Measurements from ENCODE around the gene LAMB2.
A peak's percentile ranks its signal among the peaks of the same experiment; 100 is the strongest.

LAMB2 gene

DNA sequence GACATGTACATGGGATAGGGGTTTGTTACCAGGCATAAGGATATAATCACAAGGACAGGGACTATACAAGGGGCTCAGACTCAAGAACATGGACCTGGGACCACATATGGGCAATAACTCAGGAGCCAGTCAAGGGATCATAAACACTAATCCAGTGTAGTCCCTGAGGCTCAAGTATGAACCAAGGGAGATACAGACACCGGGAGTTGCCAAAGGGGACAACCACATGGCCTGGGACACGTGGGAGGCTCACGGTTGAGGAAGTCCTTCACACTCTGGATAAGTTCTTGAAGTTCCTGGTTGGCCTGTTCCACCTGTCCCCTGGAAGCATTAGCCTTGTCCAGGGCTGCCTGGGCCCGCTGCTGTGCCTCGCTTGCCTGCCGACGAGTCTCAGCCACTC lies 10.4 kb downstream of the LAMB2 start:
- H3K4me3 ChIP-seq (ENCODE audit: low read depth in 1 of 5, low read length in 5 of 5): no peak overlapping the region
- peaks cover 0 to 79% (median 71%) of the 10 kb centered on the region in 5 donors for H3K36me3 ChIP-seq (ENCODE audit: control insufficient read depth in 5 of 5, insufficient read depth in 5 of 5, low read length in 5 of 5)
- H3K4me1 ChIP-seq (ENCODE audit: control insufficient read depth in 5 of 5, insufficient read depth in 5 of 5, low read length in 5 of 5): peaks cover 12 to 27% (median 26%) of the 10 kb centered on the region in 5 donors
- no peak overlapping the region for H3K9ac ChIP-seq (ENCODE audit: low read length in 5 of 5)
- no peaks in the 10 kb centered on the region for H3K9me3 ChIP-seq (ENCODE audit: control insufficient read depth in 5 of 5, low read length in 5 of 5)
- no peaks in the 10 kb centered on the region for H3K27me3 ChIP-seq (ENCODE audit: control insufficient read depth in 5 of 5, insufficient read depth in 4 of 5, low read length in 5 of 5)
- no peak overlapping the region for H3K27ac ChIP-seq (ENCODE audit: low read depth, low read length)

DNA sequence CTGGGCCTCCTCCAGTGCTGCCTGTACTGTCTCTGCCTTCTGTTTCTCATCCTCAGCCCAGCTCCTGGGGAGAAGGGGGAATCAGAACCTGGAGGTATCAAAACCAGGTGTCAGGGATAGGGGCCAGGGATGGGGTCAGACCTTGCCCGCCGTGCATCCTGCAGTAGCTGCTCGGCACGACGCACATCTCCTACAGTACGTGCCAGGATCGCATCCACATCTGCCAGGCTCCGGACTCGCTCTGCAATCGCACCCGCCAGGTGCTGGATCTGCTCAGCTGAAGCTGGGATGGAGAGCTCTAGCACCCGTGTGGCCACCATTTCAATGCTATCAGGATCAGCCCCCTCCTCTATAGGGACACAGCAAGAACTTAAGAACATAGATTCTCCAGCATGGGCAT lies 10.8 kb downstream of the LAMB2 start:
- Histone ChIP-seq H3K4me3 (ENCODE audit: low read depth in 1 of 5, low read length in 5 of 5) (no peak overlapping the region), H3K4me1 (ENCODE audit: control insufficient read depth in 5 of 5, insufficient read depth in 5 of 5, low read length in 5 of 5) (peaks cover 12 to 31% (median 26%) of the 10 kb centered on the region in 5 donors), H3K9me3 (ENCODE audit: control insufficient read depth in 5 of 5, low read length in 5 of 5) (no peaks in the 10 kb centered on the region), H3K27me3 (ENCODE audit: control insufficient read depth in 5 of 5, insufficient read depth in 4 of 5, low read length in 5 of 5) (no peaks in the 10 kb centered on the region), H3K36me3 (ENCODE audit: control insufficient read depth in 5 of 5, insufficient read depth in 5 of 5, low read length in 5 of 5) (peaks cover 0 to 79% (median 72%) of the 10 kb centered on the region in 5 donors), H3K9ac (ENCODE audit: low read length in 5 of 5) (no peak overlapping the region), H3K27ac (ENCODE audit: low read depth, low read length) (no peak overlapping the region)

DNA sequence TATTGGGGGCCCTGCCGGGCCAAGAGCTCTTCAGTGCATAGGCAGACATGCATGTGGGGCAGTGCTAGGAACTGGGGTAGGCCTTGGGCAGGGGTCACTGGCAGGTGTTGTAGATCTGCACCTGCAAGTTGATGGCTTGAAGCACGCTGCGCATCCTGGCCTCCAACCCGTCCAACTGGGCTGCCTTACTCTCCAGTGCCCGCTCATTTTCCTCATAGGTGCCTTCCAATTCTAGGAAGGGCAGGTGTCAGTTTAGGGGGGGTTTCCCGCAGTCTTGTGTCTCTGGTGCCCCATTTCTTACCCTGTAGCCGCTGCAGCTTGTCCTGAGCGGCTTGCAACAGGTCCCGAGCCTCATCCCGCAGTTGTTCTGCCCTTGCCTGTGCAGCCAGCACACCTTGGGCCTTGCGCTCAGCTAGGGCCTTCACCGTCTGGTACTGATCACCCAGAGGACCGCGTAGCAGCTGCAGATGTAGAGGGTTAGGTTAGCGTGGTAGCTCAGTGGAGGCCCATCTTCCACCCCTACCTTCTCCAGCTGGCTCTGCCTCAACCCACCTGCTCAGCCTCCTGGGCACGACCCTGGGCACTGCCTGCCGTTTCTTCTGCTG lies 11.6 kb downstream of the LAMB2 start:
- H3K27me3 ChIP-seq (ENCODE audit: control insufficient read depth in 5 of 5, insufficient read depth in 4 of 5, low read length in 5 of 5): no peaks in the 10 kb centered on the region
- peak overlapping the region; percentile 94 for H3K27ac ChIP-seq (ENCODE audit: low read depth, low read length)
- no peaks in the 10 kb centered on the region for H3K9me3 ChIP-seq (ENCODE audit: control insufficient read depth in 5 of 5, low read length in 5 of 5)
- peak overlapping the region; percentile 56 to 95 (median 93) for H3K4me3 ChIP-seq (ENCODE audit: low read depth in 1 of 5, low read length in 5 of 5)
- H3K9ac ChIP-seq (ENCODE audit: low read length in 5 of 5): peak overlapping the region in 3 of 5 donors; percentile 23 to 60 (median 43)
- H3K36me3 ChIP-seq (ENCODE audit: control insufficient read depth in 5 of 5, insufficient read depth in 5 of 5, low read length in 5 of 5): peaks cover 0 to 81% (median 72%) of the 10 kb centered on the region in 5 donors
- peaks cover 12 to 35% (median 26%) of the 10 kb centered on the region in 5 donors for H3K4me1 ChIP-seq (ENCODE audit: control insufficient read depth in 5 of 5, insufficient read depth in 5 of 5, low read length in 5 of 5)

DNA sequence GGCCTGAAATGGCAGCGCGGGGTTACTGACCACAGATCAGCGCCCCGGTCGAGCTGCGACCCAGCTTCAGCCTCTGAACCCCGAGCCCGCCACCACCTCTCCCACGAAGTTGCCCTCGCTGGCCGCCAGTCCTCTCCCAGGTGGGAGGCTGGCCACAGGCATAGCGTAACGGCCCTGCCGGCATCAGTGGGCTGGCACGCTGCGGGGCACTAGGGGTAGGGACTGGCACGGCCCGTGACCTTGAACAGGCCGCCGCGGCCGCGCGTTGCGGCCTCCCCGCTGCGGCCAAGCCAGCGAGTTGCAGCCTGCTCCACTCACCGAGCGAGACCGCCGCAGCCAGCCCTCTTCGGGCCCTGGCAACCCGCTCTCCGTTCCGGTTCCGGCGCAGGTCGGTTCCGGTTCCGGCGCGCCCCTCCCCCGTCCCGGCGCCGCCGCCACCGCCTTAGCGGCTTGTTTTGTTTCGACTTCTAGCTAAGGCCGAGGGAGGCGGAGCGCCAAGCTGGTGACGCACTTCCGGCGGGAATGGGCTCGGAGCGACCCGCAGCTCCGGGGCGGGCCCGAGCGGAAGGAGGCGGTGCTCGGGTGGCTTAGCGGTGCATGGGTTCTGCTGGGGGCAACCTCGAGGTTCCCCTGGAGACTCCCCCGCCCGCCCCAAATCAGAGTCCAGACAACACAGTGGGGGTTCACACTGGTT lies 12.3 kb downstream of the LAMB2 start, which contains the start of gene USP19:
TSS of gene USP19 (minus strand) at position 386 of the 694 bp plus-strand sequence. CDS start 1,678 bp downstream, outside the sequence.
- Histone ChIP-seq H3K4me3 (ENCODE audit: low read depth in 1 of 5, low read length in 5 of 5) (peak within 1 kb of the TSS; percentile 80 to 95 (median 93)), H3K27me3 (ENCODE audit: control insufficient read depth in 5 of 5, insufficient read depth in 4 of 5, low read length in 5 of 5) (no peaks in the 10 kb centered on the region), H3K27ac (ENCODE audit: low read depth, low read length) (peak within 1 kb of the TSS; percentile 94), H3K9ac (ENCODE audit: low read length in 5 of 5) (peak within 1 kb of the TSS; percentile 96 to 100 (median 98)), H3K9me3 (ENCODE audit: control insufficient read depth in 5 of 5, low read length in 5 of 5) (no peaks in the 10 kb centered on the region), H3K4me1 (ENCODE audit: control insufficient read depth in 5 of 5, insufficient read depth in 5 of 5, low read length in 5 of 5) (peaks cover 12 to 35% (median 26%) of the 10 kb centered on the region in 5 donors), H3K36me3 (ENCODE audit: control insufficient read depth in 5 of 5, insufficient read depth in 5 of 5, low read length in 5 of 5) (peaks cover 0 to 81% (median 72%) of the 10 kb centered on the region in 5 donors)

DNA sequence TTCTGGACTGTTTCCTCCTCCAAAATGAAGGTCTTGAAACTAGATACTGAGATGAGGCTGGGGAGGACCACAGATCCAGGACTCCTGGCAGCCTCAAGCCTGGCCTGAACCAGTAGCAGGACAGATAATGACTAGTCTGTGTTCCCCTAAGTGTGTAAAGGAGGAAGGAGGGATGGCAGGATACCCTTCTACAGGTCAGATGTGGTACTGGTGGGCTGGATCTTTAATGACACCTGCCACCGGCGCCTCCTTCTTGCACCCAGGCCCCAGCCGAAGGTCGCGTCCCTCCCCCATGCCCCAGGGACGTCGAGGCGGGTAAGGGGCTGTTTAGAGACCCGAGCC lies 12.8 kb downstream of the LAMB2 start:
- Histone ChIP-seq H3K9me3 (ENCODE audit: control insufficient read depth in 5 of 5, low read length in 5 of 5) (no peaks in the 10 kb centered on the region), H3K27ac (ENCODE audit: low read depth, low read length) (peak overlapping the region; percentile 94), H3K9ac (ENCODE audit: low read length in 5 of 5) (peak overlapping the region; percentile 96 to 100 (median 98)), H3K4me1 (ENCODE audit: control insufficient read depth in 5 of 5, insufficient read depth in 5 of 5, low read length in 5 of 5) (peaks cover 12 to 35% (median 26%) of the 10 kb centered on the region in 5 donors), H3K4me3 (ENCODE audit: low read depth in 1 of 5, low read length in 5 of 5) (peak overlapping the region; percentile 80 to 95 (median 93)), H3K27me3 (ENCODE audit: control insufficient read depth in 5 of 5, insufficient read depth in 4 of 5, low read length in 5 of 5) (no peaks in the 10 kb centered on the region), H3K36me3 (ENCODE audit: control insufficient read depth in 5 of 5, insufficient read depth in 5 of 5, low read length in 5 of 5) (peaks cover 0 to 81% (median 73%) of the 10 kb centered on the region in 5 donors)

DNA sequence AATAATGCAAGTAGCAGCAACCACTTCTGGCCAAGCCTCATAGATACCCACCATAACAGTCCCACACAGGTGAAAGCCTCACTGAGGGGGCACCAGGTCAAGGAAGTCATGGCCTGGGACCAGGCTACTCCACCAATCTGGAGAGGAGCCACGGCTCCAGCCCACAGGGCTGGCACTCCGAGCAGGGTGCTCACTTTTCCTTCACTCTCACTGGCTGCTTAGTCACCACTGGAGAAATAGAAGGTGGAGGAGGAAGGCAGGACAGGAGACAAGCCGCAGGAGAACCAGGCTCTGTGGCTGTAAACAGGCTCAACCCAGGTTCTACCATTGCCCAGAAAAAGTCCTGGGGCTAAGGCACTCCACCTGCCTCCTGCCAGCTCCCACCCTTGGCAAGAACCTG lies 13.4 kb downstream of the LAMB2 start:
- H3K36me3 ChIP-seq (ENCODE audit: control insufficient read depth in 5 of 5, insufficient read depth in 5 of 5, low read length in 5 of 5): peaks cover 0 to 81% (median 73%) of the 10 kb centered on the region in 5 donors
- no peaks in the 10 kb centered on the region for H3K9me3 ChIP-seq (ENCODE audit: control insufficient read depth in 5 of 5, low read length in 5 of 5)
- H3K4me1 ChIP-seq (ENCODE audit: control insufficient read depth in 5 of 5, insufficient read depth in 5 of 5, low read length in 5 of 5): peaks cover 12 to 35% (median 26%) of the 10 kb centered on the region in 5 donors
- peak overlapping the region; percentile 96 to 100 (median 98) for H3K9ac ChIP-seq (ENCODE audit: low read length in 5 of 5)
- peak overlapping the region; percentile 94 for H3K27ac ChIP-seq (ENCODE audit: low read depth, low read length)
- peak overlapping the region; percentile 80 to 95 (median 93) for H3K4me3 ChIP-seq (ENCODE audit: low read depth in 1 of 5, low read length in 5 of 5)
- H3K27me3 ChIP-seq (ENCODE audit: control insufficient read depth in 5 of 5, insufficient read depth in 4 of 5, low read length in 5 of 5): no peaks in the 10 kb centered on the region

DNA sequence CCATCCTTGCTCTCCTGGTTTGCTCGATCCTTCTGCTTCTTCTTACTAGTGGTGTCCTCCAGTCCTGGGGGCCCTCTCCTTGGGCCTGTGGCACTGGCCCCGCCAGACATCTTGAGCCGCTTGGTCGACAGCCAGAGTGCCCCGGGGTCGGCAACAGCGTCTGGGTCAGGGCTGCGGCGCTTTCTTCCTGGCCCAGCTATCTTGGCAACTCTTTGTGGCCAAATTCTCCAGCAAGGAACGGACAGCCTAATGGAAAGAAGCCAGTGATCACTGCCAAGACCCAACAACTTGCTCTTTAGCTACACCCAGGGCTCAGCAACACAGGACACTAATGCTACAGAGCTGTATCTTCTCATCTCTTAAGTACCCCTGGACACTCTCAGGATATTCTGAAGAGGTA lies 13.8 kb downstream of the LAMB2 start:
- H3K9ac ChIP-seq (ENCODE audit: low read length in 5 of 5): peak overlapping the region; percentile 96 to 100 (median 98)
- H3K27me3 ChIP-seq (ENCODE audit: control insufficient read depth in 5 of 5, insufficient read depth in 4 of 5, low read length in 5 of 5): no peaks in the 10 kb centered on the region
- no peaks in the 10 kb centered on the region for H3K9me3 ChIP-seq (ENCODE audit: control insufficient read depth in 5 of 5, low read length in 5 of 5)
- peak overlapping the region in 3 of 5 donors; percentile 2 to 93 (median 80) for H3K4me3 ChIP-seq (ENCODE audit: low read depth in 1 of 5, low read length in 5 of 5)
- peaks cover 0 to 81% (median 73%) of the 10 kb centered on the region in 5 donors for H3K36me3 ChIP-seq (ENCODE audit: control insufficient read depth in 5 of 5, insufficient read depth in 5 of 5, low read length in 5 of 5)
- peak overlapping the region; percentile 94 for H3K27ac ChIP-seq (ENCODE audit: low read depth, low read length)
- peaks cover 12 to 35% (median 26%) of the 10 kb centered on the region in 5 donors for H3K4me1 ChIP-seq (ENCODE audit: control insufficient read depth in 5 of 5, insufficient read depth in 5 of 5, low read length in 5 of 5)

DNA sequence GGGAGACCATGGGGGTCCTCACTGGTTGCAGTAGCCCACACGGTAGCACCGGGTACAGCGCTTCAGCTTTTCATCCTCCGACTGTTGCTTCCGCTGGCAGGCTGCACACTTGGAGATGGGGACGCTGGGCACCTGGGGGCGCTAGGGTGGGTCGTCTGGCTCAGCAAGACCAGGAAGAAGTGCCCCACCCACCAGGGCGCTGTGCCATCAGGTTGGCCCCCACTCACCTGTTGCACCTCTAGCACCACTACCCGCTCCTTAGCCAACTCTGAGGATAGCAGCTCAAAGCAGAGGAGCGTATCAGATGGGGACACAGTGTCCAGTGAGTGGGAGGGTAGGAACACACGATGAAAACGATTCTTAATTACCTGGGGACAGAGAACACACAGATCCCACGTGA lies 20.6 kb downstream of the LAMB2 start:
- H3K27ac ChIP-seq (ENCODE audit: low read depth, low read length): no peak overlapping the region
- H3K27me3 ChIP-seq (ENCODE audit: control insufficient read depth in 5 of 5, insufficient read depth in 4 of 5, low read length in 5 of 5): no peaks in the 10 kb centered on the region
- peaks cover 0 to 99% (median 96%) of the 10 kb centered on the region in 5 donors for H3K36me3 ChIP-seq (ENCODE audit: control insufficient read depth in 5 of 5, insufficient read depth in 5 of 5, low read length in 5 of 5)
- H3K4me1 ChIP-seq (ENCODE audit: control insufficient read depth in 5 of 5, insufficient read depth in 5 of 5, low read length in 5 of 5): peaks cover 0 to 6% (median 0%) of the 10 kb centered on the region in 5 donors
- no peak overlapping the region for H3K4me3 ChIP-seq (ENCODE audit: low read depth in 1 of 5, low read length in 5 of 5)
- no peaks in the 10 kb centered on the region for H3K9me3 ChIP-seq (ENCODE audit: control insufficient read depth in 5 of 5, low read length in 5 of 5)
- no peak overlapping the region for H3K9ac ChIP-seq (ENCODE audit: low read length in 5 of 5)

DNA sequence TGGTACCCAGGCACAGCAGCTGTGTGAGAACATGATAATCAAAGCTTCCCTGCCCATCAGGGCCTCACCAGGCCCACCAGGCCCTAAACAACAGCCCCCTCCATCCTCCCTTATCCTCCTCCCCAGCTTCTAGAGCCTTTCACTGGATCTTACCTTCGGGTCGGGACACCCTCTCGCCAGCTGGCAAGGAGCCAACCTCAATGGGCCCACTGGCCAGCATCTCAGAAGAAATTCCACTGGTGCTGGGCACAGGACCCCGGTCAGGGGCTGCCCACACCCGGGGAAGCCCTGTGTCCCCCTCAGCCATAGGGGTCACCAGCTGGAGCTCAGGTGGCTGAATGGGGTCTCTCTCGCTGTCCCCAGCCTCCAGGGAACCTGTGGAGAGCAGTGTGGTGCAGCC lies 21.5 kb downstream of the LAMB2 start:
- no peak overlapping the region for H3K27ac ChIP-seq (ENCODE audit: low read depth, low read length)
- no peak overlapping the region for H3K9ac ChIP-seq (ENCODE audit: low read length in 5 of 5)
- H3K4me3 ChIP-seq (ENCODE audit: low read depth in 1 of 5, low read length in 5 of 5): no peak overlapping the region
- H3K4me1 ChIP-seq (ENCODE audit: control insufficient read depth in 5 of 5, insufficient read depth in 5 of 5, low read length in 5 of 5): no peaks in the 10 kb centered on the region
- H3K36me3 ChIP-seq (ENCODE audit: control insufficient read depth in 5 of 5, insufficient read depth in 5 of 5, low read length in 5 of 5): peaks cover 0 to 97% (median 92%) of the 10 kb centered on the region in 5 donors
- H3K9me3 ChIP-seq (ENCODE audit: control insufficient read depth in 5 of 5, low read length in 5 of 5): no peaks in the 10 kb centered on the region
- no peaks in the 10 kb centered on the region for H3K27me3 ChIP-seq (ENCODE audit: control insufficient read depth in 5 of 5, insufficient read depth in 4 of 5, low read length in 5 of 5)

DNA sequence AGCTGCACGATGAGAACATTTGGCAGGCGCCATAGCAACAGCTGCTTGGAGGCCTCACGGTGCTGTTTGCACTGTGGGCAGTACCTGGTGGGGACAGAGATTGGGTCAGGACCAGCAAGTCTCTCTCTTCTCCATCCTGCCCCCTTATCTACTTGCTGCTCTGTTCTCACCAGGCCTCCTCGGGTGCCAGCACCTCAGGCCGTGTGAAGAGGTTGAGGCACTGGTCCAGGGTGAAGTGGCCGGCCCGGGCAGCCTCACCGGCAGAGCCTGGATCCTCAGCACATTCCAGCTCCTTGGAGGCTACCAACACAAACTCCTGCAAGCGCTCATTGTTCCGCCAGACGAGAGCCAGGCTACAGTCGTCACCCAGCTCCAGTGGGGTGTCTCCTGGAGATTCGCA lies 22.1 kb downstream of the LAMB2 start:
- Histone ChIP-seq H3K27ac (ENCODE audit: low read depth, low read length) (no peak overlapping the region), H3K36me3 (ENCODE audit: control insufficient read depth in 5 of 5, insufficient read depth in 5 of 5, low read length in 5 of 5) (peaks cover 0 to 95% (median 87%) of the 10 kb centered on the region in 5 donors), H3K9ac (ENCODE audit: low read length in 5 of 5) (no peak overlapping the region), H3K27me3 (ENCODE audit: control insufficient read depth in 5 of 5, insufficient read depth in 4 of 5, low read length in 5 of 5) (no peaks in the 10 kb centered on the region), H3K9me3 (ENCODE audit: control insufficient read depth in 5 of 5, low read length in 5 of 5) (no peaks in the 10 kb centered on the region), H3K4me3 (ENCODE audit: low read depth in 1 of 5, low read length in 5 of 5) (no peak overlapping the region), H3K4me1 (ENCODE audit: control insufficient read depth in 5 of 5, insufficient read depth in 5 of 5, low read length in 5 of 5) (peaks cover 0 to 3% (median under 1%) of the 10 kb centered on the region in 5 donors)

Data from subcutaneous abdominal adipose tissue (tissue), 5 donors.